ENCODE results near the gene SLC23A3.

SLC23A3 gene

GRCh38 chr2:219218217-219218731 is 48.4 kb upstream of the SLC23A3 start:
- Histone ChIP-seq H3F3A (ENCODE audit: insufficient read depth, low read length) (no peaks in the 10 kb centered on the region), H3K4me3 (ENCODE audit: low read depth, low read length, poor library complexity, severe bottlenecking) (peak overlapping the region; percentile 84), H2AFZ (ENCODE audit: low read length) (no peak overlapping the region), H3K9me3 (ENCODE audit: low read length) (no peaks in the 10 kb centered on the region), H3K9me2 (ENCODE audit: low read depth, low read length) (no peaks in the 10 kb centered on the region), H3K27me3 (ENCODE audit: insufficient read depth, low read length) (no peaks in the 10 kb centered on the region), H3K4me2 (ENCODE audit: low read length) (peak overlapping the region; percentile 92), H3K27ac (ENCODE audit: low read depth, low read length, poor library complexity, severe bottlenecking) (peak overlapping the region; percentile 54), H3K9ac (ENCODE audit: low read length) (peak overlapping the region; percentile 86), H4K20me1 (ENCODE audit: insufficient read depth, low read length) (no peaks in the 10 kb centered on the region), H3K36me3 (ENCODE audit: insufficient read depth, low read length) (peaks cover 70% of the 10 kb centered on the region; the same call in 1 of the 2 replicates), H3K79me2 (ENCODE audit: insufficient read depth, low read length) (no peaks in the 10 kb centered on the region), H3K4me1 (ENCODE audit: insufficient read depth, low read length, severe bottlenecking) (peaks cover 21% of the 10 kb centered on the region)
- TF ChIP-seq CTCF (IDR thresholded peaks at IDR 0.05; ENCODE audit: low read length) (no peak), EZH2 (IDR thresholded peaks at IDR 0.05; ENCODE audit: borderline replicate concordance, low read length) (no peak)

- peak overlapping the region; percentile 13 for H3K27ac ChIP-seq (ENCODE audit: low read depth, low read length, poor library complexity, severe bottlenecking)
These were observed 46.7 kb upstream of the SLC23A3 start for GRCh38 chr2:219216535-219216915.

GRCh38 chr2:219215871-219216534 is 46.2 kb upstream of the SLC23A3 start:
- no peak overlapping the region for H3K4me2 ChIP-seq (ENCODE audit: low read length)
- H3K4me3 ChIP-seq (ENCODE audit: low read depth, low read length, poor library complexity, severe bottlenecking): no peak overlapping the region
- TF ChIP-seq CTCF (IDR thresholded peaks at IDR 0.05; ENCODE audit: low read length): no peak
- TF ChIP-seq EZH2 (IDR thresholded peaks at IDR 0.05; ENCODE audit: borderline replicate concordance, low read length): no peak
- H3K4me1 ChIP-seq (ENCODE audit: insufficient read depth, low read length, severe bottlenecking): peaks cover 21% of the 10 kb centered on the region
- H3K36me3 ChIP-seq (ENCODE audit: insufficient read depth, low read length): peaks cover 67% of the 10 kb centered on the region
- peak overlapping the region; percentile 13 for H3K27ac ChIP-seq (ENCODE audit: low read depth, low read length, poor library complexity, severe bottlenecking)
- H3K79me2 ChIP-seq (ENCODE audit: insufficient read depth, low read length): no peaks in the 10 kb centered on the region
- H3K27me3 ChIP-seq (ENCODE audit: insufficient read depth, low read length): no peaks in the 10 kb centered on the region
- no peak overlapping the region for H3K9ac ChIP-seq (ENCODE audit: low read length)
- H3K9me3 ChIP-seq (ENCODE audit: low read length): no peaks in the 10 kb centered on the region
- no peak overlapping the region for H2AFZ ChIP-seq (ENCODE audit: low read length)
- H3F3A ChIP-seq (ENCODE audit: insufficient read depth, low read length): no peaks in the 10 kb centered on the region
- no peaks in the 10 kb centered on the region for H4K20me1 ChIP-seq (ENCODE audit: insufficient read depth, low read length)
- no peaks in the 10 kb centered on the region for H3K9me2 ChIP-seq (ENCODE audit: low read depth, low read length)

More at GRCh38 chr2:219216535-219216915, 46.7 kb upstream of the SLC23A3 start:
- TF ChIP-seq EZH2 (IDR thresholded peaks at IDR 0.05; ENCODE audit: borderline replicate concordance, low read length) (no peak), CTCF (IDR thresholded peaks at IDR 0.05; ENCODE audit: low read length) (no peak)
- no peaks in the 10 kb centered on the region for H4K20me1 ChIP-seq (ENCODE audit: insufficient read depth, low read length)
- no peak overlapping the region for H3K4me3 ChIP-seq (ENCODE audit: low read depth, low read length, poor library complexity, severe bottlenecking)
- H3K4me1 ChIP-seq (ENCODE audit: insufficient read depth, low read length, severe bottlenecking): peaks cover 21% of the 10 kb centered on the region
- no peaks in the 10 kb centered on the region for H3K9me2 ChIP-seq (ENCODE audit: low read depth, low read length)
- H3K9ac ChIP-seq (ENCODE audit: low read length): no peak overlapping the region
- no peak overlapping the region for H2AFZ ChIP-seq (ENCODE audit: low read length)
- no peaks in the 10 kb centered on the region for H3F3A ChIP-seq (ENCODE audit: insufficient read depth, low read length)
- H3K36me3 ChIP-seq (ENCODE audit: insufficient read depth, low read length): peaks cover 69% of the 10 kb centered on the region
- H3K79me2 ChIP-seq (ENCODE audit: insufficient read depth, low read length): no peaks in the 10 kb centered on the region
- H3K9me3 ChIP-seq (ENCODE audit: low read length): no peaks in the 10 kb centered on the region
- H3K27me3 ChIP-seq (ENCODE audit: insufficient read depth, low read length): no peaks in the 10 kb centered on the region
- no peak overlapping the region for H3K4me2 ChIP-seq (ENCODE audit: low read length)
